ENCODE measurements around the gene TESK2. TPM values are rescaled to one million over a fixed set of nuclear protein-coding genes. Genes with fewer than 3 reads are reported as not detected.

The TESK2 gene
- total and polyA plus RNA-seq, 12 donors = 0.77 to 2.6 (median 1.3) TPM

DNA sequence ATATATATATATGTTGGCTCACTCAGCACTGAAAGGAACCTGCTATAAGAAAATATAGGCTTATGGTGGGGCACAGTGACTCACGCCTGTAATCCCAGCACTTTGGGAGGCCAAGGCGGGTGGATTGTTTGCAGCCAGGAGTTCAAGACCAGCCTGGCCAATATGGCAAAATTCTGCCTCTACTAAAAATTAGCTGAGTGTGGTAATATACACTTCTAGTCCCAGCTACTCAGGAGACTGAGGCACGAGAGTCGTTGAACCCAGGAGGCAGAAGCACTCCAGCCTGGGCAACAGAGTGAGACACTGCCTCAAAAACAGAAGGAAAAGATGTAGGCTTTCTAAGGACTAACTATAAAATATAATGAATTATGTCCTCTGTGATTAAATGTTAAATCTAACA, 136.1 kb downstream of the TESK2 start:
- DNase-seq (no peak), ATAC-seq (no peak)
- 93 to 95% methylated on average over 4 of the region's 4 CpGs for WGBS, 2 donors
- Histone ChIP-seq H3K36me3 (no peaks in the 10 kb centered on the region), H3K9me3 (no peaks in the 10 kb centered on the region), H3K27ac (no peak overlapping the region), H3K27me3 (no peaks in the 10 kb centered on the region), H3K4me1 (peaks cover 0 to 10% (median 0%) of the 10 kb centered on the region in 9 donors), H3K4me3 (no peak overlapping the region)
- intact Hi-C loops (cut with DNase I) = loop anchor here in 2 of 10 donors (5.0 to 10.0 kb wide), 2 partner anchors 217 to 220 kb away; no protein-coding TSS in a partner anchor
- TF ChIP-seq, protein P1, sequence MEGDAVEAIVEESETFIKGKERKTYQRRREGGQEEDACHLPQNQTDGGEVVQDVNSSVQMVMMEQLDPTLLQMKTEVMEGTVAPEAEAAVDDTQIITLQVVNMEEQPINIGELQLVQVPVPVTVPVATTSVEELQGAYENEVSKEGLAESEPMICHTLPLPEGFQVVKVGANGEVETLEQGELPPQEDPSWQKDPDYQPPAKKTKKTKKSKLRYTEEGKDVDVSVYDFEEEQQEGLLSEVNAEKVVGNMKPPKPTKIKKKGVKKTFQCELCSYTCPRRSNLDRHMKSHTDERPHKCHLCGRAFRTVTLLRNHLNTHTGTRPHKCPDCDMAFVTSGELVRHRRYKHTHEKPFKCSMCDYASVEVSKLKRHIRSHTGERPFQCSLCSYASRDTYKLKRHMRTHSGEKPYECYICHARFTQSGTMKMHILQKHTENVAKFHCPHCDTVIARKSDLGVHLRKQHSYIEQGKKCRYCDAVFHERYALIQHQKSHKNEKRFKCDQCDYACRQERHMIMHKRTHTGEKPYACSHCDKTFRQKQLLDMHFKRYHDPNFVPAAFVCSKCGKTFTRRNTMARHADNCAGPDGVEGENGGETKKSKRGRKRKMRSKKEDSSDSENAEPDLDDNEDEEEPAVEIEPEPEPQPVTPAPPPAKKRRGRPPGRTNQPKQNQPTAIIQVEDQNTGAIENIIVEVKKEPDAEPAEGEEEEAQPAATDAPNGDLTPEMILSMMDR (IDR thresholded peaks at IDR 0.05) = no peak

GRCh38 chr1:45353685-45354084, 137.3 kb downstream of the TESK2 start:
- Histone ChIP-seq H3K4me3 (no peak overlapping the region), H3K4me1 (peaks cover 0 to 18% (median 9%) of the 10 kb centered on the region in 9 donors), H3K36me3 (no peaks in the 10 kb centered on the region), H3K27me3 (no peaks in the 10 kb centered on the region), H3K27ac (no peak overlapping the region), H3K9me3 (no peaks in the 10 kb centered on the region)
- intact Hi-C loops (cut with DNase I) = loop anchor here in 1 of 10 donors (10.0 kb wide), 1 partner anchor 221 kb away; no protein-coding TSS in a partner anchor
- 88 to 90% methylated on average over 2 of the region's 2 CpGs for WGBS, 2 donors
- TF ChIP-seq, protein P1 (IDR thresholded peaks at IDR 0.05) = no peak
- ATAC-seq = no peak
- no peak for DNase-seq

- Histone ChIP-seq H3K27ac (no peak overlapping the region), H3K4me1 (peaks cover 8 to 34% (median 21%) of the 10 kb centered on the region in 9 donors), H3K36me3 (peaks cover 0 to 4% (median 0%) of the 10 kb centered on the region in 9 donors), H3K27me3 (no peaks in the 10 kb centered on the region), H3K9me3 (no peaks in the 10 kb centered on the region), H3K4me3 (no peak overlapping the region)
- DNase-seq (no peak), ATAC-seq (no peak)
- WGBS, 2 donors = 82 to 83% methylated on average over 5 of the region's 5 CpGs
- intact Hi-C loops (cut with DNase I) = loop anchor here in 1 of 10 donors (10.0 kb wide), 1 partner anchor 223 kb away; no protein-coding TSS in a partner anchor
- TF ChIP-seq, protein P1 (IDR thresholded peaks at IDR 0.05) = no peak
These were observed 139.5 kb downstream of the TESK2 start for GRCh38 chr1:45351508-45351907.

- peak in 1 of 2 donors; percentile 32 for DNase-seq
- intact Hi-C loops (cut with DNase I) = no loop called here
- H3K27me3 ChIP-seq = no peaks in the 10 kb centered on the region
- TF ChIP-seq, protein P1 (IDR thresholded peaks at IDR 0.05) = no peak
- H3K36me3 ChIP-seq = peaks cover 0 to 28% (median 6%) of the 10 kb centered on the region in 9 donors
- WGBS, 2 donors = 30 to 32% methylated on average over 3 of the region's 3 CpGs
- peak; percentile 64 to 82 (median 74) for ATAC-seq
- H3K4me1 ChIP-seq = peaks cover 8 to 34% (median 21%) of the 10 kb centered on the region in 9 donors
- no peak overlapping the region for H3K4me3 ChIP-seq
- peak overlapping the region in 9 of 10 donors; percentile 42 to 82 (median 57) for H3K27ac ChIP-seq
- H3K9me3 ChIP-seq = no peaks in the 10 kb centered on the region
These were observed 141.8 kb downstream of the TESK2 start for GRCh38 chr1:45348966-45349677.

Data from heart right ventricle (tissue), 16 donors.